Ascending aorta (tissue), 2 donors: ENCODE data around the gene CD163. TPM values are rescaled to one million over a fixed set of nuclear protein-coding genes. Genes with fewer than 3 reads are reported as not detected.

Experiments used
- DNase-seq, 2 donors: peaks; one replicate each; pipeline ENCODE4 v3.0.0-alpha.2; 2019; ENCODE audit warnings: low spot score in 2 of 2
- H3K27ac ChIP-seq, 2 donors: fragments of 200-600 bp; sonication (generic); one replicate each; pipeline ENCODE4 v1.5.1; 2016 to 2017; ENCODE audit warnings: mild to moderate bottlenecking in 1 of 2
- H3K27me3 ChIP-seq: fragments of 200-600 bp; sonication (generic); one replicate; pipeline ENCODE4 v1.5.1; 2017
- H3K36me3 ChIP-seq, 2 donors: fragments of 200-600 bp; sonication (generic); one replicate each; pipeline ENCODE4 v1.5.1; 2016
- H3K4me1 ChIP-seq, 2 donors: fragments of 200-600 bp; sonication (generic); one replicate each; pipeline ENCODE4 v1.5.1; 2016 to 2017; ENCODE audit warnings: mild to moderate bottlenecking in 1 of 2
- H3K4me3 ChIP-seq, 2 donors: fragments of 200-600 bp; sonication (generic); one replicate each; pipeline ENCODE4 v1.5.1; 2016 to 2017; ENCODE audit warnings: mild to moderate bottlenecking in 1 of 2
- H3K9me3 ChIP-seq, 2 donors: fragments of 200-600 bp; sonication (generic); one replicate each; pipeline ENCODE4 v1.5.1; 2016
- CTCF ChIP-seq, 3 experiments: fragments of 200-600 bp in 2 of 3; fragments of 450-650 bp in 1 of 3; sonication (generic) in 2 of 3; IDR thresholded peaks; one replicate each; pipeline ENCODE4 v1.5.1; 2016 to 2019; ENCODE audit warnings: antibody characterized with exemption in 3 of 3, mild to moderate bottlenecking in 1 of 3, moderate library complexity in 1 of 3
- intact Hi-C: fragments of 100-400 bp; cut with DNase I; formaldehyde crosslinking; loops from one replicate; pipeline ENCODE4 v1.15.1; 2023
- total RNA-seq: library from RNA; depleted of rRNA; stranded (reverse); fragments of >200 nt; gene quantifications from one replicate; pipeline ENCODE4 v1.1.0, GENCODE V29; 2016

The CD163 gene
- total RNA-seq, 1 donor from 2014 or later = 120 TPM

DNA sequence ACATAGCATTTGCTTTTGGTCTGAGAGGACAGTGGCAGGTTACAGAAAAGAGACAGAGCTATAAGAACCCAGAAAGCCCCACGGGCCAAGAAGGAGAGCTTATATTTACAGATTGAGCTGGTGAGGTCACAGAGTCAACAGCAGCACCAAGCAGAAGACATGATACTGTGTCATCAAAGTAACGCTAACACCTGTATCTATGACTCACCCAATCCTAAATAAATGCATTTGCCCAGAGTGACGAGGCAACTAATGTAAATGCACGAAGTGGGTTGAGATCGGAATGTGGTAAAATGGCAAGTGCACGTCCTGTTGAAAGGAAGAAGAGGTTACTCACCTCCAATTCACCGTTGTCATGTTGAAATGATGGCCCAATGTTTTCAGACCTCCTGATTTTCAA, 52.9 kb downstream of the CD163 start:
- H3K9me3 ChIP-seq = peaks cover 0 to 7% of the 10 kb centered on the region in 2 donors
- H3K36me3 ChIP-seq = no peaks in the 10 kb centered on the region
- no peak for TF ChIP-seq CTCF (IDR thresholded peaks at IDR 0.05)
- no peaks in the 10 kb centered on the region for H3K4me1 ChIP-seq
- no peak overlapping the region for H3K27ac ChIP-seq
- intact Hi-C loops = no loop called here
- DNase-seq = no peak
- H3K4me3 ChIP-seq = no peak overlapping the region
- no peaks in the 10 kb centered on the region for H3K27me3 ChIP-seq

DNA sequence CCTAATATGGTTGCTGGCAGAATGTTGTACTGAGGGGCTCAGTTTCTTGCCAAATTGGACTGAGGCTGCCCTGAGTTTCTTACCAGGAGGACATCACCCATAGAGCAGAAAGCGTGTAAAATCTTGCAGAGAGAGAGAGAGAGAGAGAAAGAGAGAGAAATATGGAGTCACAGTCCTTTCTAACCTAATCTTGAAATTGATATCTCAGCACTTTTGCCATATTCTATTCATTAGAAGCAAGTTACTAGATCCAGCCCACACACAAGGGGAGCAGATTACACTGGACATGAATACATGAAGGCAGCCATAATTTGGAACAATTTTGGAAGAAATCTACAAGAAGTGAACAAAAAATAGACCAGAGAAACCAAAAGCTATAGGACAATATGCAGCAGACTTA, 55.5 kb downstream of the CD163 start:
- Histone ChIP-seq H3K4me3 (no peak overlapping the region), H3K9me3 (no peaks in the 10 kb centered on the region), H3K4me1 (no peaks in the 10 kb centered on the region), H3K36me3 (no peaks in the 10 kb centered on the region), H3K27me3 (no peaks in the 10 kb centered on the region), H3K27ac (no peak overlapping the region)
- intact Hi-C loops = no loop called here
- no peak for DNase-seq
- no peak for TF ChIP-seq CTCF (IDR thresholded peaks at IDR 0.05)

DNA sequence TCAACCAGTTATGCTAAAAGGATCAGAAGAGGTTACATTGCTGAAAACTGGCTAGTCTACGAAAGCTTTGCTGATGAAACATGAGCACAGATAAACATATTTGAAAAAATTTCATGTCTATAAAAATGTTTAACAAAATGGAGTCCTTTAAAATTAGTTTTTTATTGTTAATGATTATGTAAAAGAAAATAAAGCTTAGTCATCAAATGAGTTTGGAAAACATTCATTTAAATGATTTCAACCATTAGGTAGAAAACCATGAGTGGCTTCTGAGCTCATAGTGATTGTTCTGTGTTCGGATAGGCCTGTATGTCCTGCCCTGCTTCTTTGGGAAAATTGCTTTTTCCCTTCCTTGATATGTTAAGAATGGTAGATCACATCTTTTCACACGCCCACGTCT, 59.0 kb downstream of the CD163 start:
- no peaks in the 10 kb centered on the region for H3K4me1 ChIP-seq
- H3K36me3 ChIP-seq = no peaks in the 10 kb centered on the region
- no peak for TF ChIP-seq CTCF (IDR thresholded peaks at IDR 0.05)
- peaks cover 6% of the 10 kb centered on the region for H3K27me3 ChIP-seq
- intact Hi-C loops = no loop called here
- no peak overlapping the region for H3K4me3 ChIP-seq
- no peaks in the 10 kb centered on the region for H3K9me3 ChIP-seq
- no peak for DNase-seq
- H3K27ac ChIP-seq = no peak overlapping the region

GRCh38 chr12:7444076-7444475, 59.5 kb downstream of the CD163 start, which contains the start of gene CD163L1:
TSS of gene CD163L1 (minus strand) at chr12:7444153. CDS start at chr12:7444127, 26 bp downstream.
- H3K27ac ChIP-seq = no peak within 1 kb of the TSS
- TF ChIP-seq CTCF (IDR thresholded peaks at IDR 0.05) = no peak
- DNase-seq = no peak
- peaks cover 7% of the 10 kb centered on the region for H3K27me3 ChIP-seq
- intact Hi-C loops = no loop called here
- H3K4me3 ChIP-seq = no peak within 1 kb of the TSS
- H3K4me1 ChIP-seq = no peaks in the 10 kb centered on the region
- H3K9me3 ChIP-seq = no peaks in the 10 kb centered on the region
- no peaks in the 10 kb centered on the region for H3K36me3 ChIP-seq

GRCh38 chr12:7441216-7441615, 62.4 kb downstream of the CD163 start:
- Histone ChIP-seq H3K36me3 (no peaks in the 10 kb centered on the region), H3K27me3 (peaks cover 7% of the 10 kb centered on the region), H3K4me1 (no peaks in the 10 kb centered on the region), H3K4me3 (no peak overlapping the region), H3K9me3 (no peaks in the 10 kb centered on the region), H3K27ac (no peak overlapping the region)
- TF ChIP-seq CTCF (IDR thresholded peaks at IDR 0.05) = no peak
- no peak for DNase-seq
- intact Hi-C loops = no loop called here
